Activated gamma-delta T cell (primary cell): ENCODE results near the gene HNRNPF.

Source experiments
- DNase-seq: peaks from one replicate; lab custom pipeline; 2025; lab: John Stamatoyannopoulos, UW

HNRNPF gene

GRCh38 chr10:43421519-43421918 is 12.5 kb upstream of the HNRNPF start:
- no peak for DNase-seq

DNA sequence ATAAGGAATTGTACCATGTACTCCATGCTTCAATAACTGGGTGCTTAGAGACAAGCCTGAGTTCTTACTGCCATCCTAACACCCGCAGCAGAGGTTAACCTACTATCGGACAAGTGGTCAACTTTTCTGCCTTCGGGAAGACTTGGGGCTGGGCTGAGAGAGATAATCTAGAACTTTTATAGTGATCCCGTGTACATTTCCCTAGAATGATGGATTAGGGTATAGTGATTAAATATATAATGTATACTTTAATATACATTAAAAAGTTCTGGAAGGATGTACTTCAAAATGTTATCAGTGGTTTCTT is 12.2 kb upstream of the HNRNPF start:
- no peak for DNase-seq

DNA sequence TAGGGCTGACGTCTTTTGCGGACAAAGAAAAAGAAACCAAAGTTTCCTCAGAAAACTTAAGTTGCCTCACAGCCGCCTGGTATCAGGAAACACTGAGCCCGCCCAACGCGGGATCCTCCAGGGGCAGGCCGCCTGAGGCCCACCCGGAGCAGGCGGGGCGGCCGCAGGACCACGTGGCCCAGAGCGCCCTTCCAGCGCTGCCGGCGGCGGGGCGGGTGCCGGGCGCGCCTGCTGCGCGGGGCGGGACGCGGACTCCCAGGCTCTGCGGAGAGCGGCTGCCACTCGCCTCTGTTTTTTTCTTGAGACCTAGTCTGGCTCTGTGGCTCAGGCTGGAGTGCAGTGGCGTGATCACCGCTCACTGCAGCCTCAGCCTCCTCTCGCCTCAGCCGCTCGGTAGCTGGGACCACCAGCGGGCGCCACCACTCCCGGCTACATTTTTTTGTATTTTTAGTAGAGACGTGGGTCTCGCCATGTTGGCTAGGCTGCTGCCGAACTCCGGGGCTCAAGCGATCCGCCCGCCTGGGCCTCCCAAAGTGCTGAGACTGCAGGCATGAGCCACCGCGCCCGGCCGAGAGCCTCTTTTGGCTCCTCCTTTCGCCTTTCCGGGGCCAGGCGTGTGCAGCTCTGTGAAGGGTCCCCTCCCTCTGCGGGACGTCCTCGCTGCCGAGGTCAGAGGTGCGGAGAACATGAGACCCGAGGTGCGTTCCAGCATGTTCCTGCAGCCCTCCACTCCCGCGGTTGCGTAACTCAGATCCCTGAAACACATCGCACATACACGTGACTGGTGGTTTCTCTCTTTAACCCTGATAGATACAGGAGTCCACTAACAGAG is 11.6 kb upstream of the HNRNPF start:
- DNase-seq: peak; percentile 86

GRCh38 chr10:43419997-43420368 is 11.0 kb upstream of the HNRNPF start:
- DNase-seq: no peak

DNA sequence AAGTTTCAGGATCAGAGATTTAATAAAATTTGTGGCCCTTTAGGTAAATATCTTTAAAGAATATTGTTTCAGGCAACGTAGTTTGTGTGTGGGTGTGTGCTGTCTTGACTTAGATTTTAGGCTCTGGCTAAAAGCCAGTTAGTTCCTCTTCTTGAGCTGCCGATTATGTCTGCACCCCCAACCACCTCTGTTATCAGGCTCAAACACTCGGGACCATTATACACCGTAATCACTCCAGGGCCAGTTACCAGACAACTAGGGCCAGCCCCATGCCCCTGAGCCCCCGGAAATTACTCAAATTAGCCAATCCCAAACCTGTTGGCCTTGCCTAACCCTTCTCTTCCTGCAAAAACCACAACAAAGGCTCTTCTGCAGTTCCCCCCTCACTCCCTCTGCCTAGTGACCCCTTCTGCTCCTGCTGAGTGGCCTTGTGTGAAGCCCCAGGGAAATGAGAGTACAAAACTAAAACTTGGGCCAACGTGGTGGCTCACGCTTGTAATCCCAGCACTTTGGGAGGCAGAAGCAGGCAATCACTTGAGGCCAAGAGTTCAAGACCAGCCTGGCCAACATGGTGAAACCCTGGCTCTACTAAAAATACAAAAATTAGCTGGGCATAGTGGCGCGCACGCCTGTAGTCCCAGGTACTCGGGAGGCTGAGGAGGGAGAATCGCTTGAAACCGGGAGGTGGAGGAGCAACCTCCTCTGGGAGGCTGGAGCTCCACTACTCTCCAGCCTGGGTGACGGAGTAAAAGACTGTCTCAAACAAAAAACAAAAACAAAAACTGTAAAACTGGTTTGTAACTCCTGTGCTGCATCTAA is 9.2 kb upstream of the HNRNPF start:
- DNase-seq: no peak

GRCh38 chr10:43415544-43415943 is 6.6 kb upstream of the HNRNPF start:
- no peak for DNase-seq

GRCh38 chr10:43411536-43411935 is 2.5 kb upstream of the HNRNPF start:
- no peak for DNase-seq

GRCh38 chr10:43410345-43410744 is 1.4 kb upstream of the HNRNPF start:
- no peak for DNase-seq

DNA sequence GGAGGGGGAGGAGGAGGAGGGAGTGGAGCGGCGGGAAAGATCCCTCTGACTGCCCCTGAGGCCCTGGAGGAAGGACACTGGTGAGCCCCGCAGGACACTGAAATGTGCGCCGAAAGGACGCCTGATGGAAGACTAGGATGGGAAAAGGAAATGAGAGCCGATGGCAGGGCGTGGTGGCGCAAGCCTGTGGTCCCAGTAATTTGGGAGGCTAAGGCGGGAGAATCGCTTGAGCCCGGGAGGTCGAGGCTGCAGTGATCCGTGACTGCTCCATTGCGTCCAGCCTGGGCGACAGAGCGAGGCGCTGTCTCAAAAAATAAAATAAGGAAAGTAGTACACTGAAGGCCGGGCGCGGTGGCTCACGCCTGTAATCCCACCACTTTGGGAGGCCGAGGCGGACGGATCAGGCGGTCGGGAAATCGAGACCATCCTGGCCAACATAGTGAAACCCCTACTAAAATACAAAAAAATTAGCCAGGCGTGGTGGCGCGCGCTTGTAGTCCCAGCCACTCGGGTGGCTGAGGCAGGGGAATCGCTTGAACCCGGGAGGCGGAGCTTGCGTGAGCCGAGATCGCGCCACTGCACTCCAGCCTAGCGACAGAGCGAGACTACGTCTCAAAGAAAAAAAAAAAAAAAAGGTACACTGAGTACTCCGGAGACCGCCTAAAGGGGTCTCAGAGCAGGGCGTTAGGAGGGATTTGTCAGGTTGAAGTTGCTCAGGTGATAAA is 561 bp upstream of the HNRNPF start:
- DNase-seq: peak; percentile 54

GRCh38 chr10:43408331-43408709 is 666 bp downstream of the HNRNPF start:
- DNase-seq: no peak

DNA sequence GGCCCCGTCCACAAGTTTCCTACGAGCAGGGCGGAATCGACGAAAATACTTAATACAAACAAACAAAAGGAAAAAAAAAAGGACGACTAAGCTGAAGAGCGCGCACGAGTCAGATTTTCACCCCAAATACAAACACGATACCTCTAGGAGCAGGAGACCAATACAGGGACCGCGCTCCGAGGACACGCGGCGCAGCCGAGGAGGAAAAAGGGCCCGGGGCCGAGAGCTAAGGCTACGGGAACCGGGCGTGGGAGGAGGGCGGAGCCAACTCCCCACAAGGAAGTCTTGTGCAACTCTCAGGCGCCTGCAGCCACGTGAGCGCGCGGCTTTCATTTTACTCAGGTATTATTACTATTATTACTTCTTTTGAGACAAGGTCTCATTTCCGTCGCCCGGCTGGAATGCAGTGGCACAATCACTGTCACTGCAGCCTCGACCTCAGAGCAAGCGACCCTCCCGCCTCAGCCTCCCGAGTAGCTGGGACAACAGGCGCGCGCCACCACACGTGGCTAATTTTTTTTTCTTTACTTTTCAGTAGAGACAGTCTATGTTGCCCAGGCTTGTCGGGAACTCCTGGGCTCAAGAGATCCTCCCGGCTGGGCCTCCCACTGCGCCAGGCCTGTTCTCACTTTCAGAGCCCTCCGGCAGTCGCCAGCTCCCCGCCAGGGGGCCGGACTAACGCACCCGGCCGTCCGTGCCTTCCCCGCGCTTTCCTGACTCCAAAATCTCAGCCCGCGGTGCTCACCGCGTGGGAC is 1.2 kb downstream of the HNRNPF start:
- DNase-seq: peak; percentile 63

- peak; percentile 46 for DNase-seq
Measured at GRCh38 chr10:43407148-43407575, 1.8 kb downstream of the HNRNPF start.

- no peak for DNase-seq
Measured at GRCh38 chr10:43404704-43405084, 4.3 kb downstream of the HNRNPF start.

DNA sequence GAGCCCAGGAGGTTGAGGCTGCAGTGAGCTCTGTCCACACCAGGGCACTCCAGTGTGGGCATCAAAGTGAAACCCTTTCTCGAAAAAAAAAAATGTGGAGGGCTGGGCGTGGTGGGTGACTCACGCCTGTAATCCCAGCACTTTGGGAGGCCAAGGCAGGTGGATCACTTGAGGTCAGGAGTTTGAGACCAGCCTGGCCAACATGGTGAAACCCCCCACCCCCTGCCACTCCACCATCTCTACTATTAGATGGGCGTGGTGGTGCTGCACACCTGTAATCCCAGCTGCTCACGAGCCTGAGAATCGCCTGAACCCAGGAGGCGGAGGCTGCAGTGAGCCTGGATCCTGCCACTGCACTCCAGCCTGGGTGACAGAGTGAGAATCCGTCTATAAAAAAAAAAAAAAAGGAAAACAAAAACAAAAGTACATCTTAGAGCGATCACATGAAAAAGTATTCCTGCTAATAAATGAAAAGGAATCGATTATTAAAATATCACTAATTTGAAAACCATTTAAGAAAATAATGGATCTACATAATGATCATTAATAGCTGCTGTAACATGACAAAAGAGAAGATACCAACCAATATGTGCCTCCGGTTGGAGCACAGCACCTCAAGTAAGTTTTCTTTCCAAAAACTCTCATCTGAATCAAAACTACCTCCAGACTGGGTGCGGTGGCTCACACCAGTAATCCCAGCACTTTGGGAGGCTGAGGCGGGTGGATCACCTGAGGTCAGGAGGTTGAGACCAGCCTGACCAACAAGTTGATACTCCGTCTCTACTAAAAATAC is 4.9 kb downstream of the HNRNPF start:
- no peak for DNase-seq

DNA sequence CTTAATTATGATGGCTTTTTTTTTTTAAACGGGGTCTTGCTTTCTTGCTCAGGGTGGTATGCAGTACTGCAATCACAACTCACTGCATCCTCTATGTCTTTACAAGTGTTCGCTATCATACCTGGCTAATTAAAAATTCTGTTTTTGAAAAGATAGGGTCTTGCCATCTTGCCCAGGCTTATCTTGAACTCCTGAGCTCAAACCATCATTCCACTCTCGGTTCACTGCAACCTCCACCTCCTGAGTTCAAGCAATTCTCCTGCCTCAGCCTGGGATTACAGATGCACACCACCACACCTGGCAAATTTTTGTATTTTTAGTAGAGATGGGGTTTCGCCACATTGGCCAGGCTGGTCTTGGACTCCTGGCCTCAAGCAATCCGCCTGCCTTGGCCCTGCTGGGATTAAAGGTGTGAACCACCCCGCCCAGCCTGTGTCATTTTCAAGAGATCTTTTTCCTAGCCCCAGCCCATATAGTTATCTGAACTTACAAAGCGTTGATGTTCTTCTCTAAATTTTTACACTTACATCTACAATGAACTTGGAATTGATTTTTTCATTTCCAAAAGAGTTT is 6.0 kb downstream of the HNRNPF start:
- DNase-seq: no peak

DNA sequence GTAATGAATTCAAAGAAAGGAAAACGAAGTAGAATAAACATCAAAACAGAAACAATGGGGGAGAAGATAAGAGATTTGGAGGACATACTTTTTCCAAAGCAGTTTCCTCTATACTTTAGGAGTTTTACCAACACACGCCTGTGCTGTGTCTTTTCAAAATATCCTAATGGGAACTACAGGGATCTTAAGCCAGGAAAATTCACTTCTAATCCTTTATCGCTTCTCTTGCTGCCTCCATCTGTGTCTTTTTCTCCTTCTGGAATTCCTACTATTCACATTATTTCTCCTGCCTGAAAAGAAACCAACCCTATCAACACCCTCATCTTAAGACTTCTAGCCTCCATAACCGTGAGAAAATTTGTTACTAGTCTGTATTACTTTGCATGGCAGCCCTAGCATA is 6.8 kb downstream of the HNRNPF start:
- no peak for DNase-seq

DNA sequence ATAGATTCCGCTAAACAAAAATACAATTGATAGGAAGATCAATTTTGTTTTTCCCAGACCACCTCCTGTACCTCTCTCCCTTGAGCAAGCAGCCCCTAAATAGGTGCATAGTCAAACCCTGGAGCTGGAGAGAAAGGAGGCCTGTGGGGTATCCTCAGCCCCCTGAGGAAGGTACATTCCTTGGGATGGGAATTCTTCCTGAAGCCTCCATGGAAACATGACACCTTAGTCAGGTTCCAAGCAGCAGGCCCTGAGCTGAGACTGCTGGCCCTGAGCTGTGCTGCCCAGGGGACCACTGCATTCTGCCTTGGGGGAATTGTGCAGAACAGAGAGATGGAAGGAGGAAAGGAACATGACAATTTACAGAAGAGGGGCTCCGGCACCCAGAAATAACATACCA is 7.4 kb downstream of the HNRNPF start:
- no peak for DNase-seq

- DNase-seq: no peak
Measured at GRCh38 chr10:43399320-43400310, 9.4 kb downstream of the HNRNPF start.

GRCh38 chr10:43398939-43399319 is 10.1 kb downstream of the HNRNPF start:
- DNase-seq: no peak
